ENCODE results near the gene SLC6A2.

DNA sequence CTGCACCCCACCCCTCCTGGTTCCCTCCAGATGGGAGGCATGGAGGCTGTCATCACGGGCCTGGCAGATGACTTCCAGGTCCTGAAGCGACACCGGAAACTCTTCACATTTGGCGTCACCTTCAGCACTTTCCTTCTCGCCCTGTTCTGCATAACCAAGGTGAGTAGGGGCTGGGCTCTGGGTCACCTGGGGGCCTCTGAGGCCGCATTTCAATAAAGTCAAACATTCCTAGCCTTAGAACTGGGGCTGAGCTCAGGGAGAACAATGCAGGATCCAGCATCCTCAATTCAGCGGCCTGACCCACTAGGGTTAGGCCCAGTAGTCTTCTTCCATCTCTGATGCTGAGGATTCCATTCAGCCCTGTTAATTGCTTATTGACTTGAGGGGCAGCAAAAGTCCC is 42.1 kb downstream of the SLC6A2 start:
- no peak for TF ChIP-seq CTCF (IDR thresholded peaks at IDR 0.05; ENCODE audit: borderline replicate concordance, extremely low read depth, low read length, poor library complexity, severe bottlenecking)
- no peak for TF ChIP-seq EZH2 (IDR thresholded peaks at IDR 0.05; ENCODE audit: borderline replicate concordance, low read depth, low read length, severe bottlenecking)

Measured in DND-41 (cell line).